Measurements from ENCODE around the gene PRDM16. TPM values are rescaled to one million over a fixed set of nuclear protein-coding genes. Genes with fewer than 3 reads are reported as not detected.

Gene PRDM16
- total RNA-seq, 2 experiments from 2014 or later = not detected

DNA sequence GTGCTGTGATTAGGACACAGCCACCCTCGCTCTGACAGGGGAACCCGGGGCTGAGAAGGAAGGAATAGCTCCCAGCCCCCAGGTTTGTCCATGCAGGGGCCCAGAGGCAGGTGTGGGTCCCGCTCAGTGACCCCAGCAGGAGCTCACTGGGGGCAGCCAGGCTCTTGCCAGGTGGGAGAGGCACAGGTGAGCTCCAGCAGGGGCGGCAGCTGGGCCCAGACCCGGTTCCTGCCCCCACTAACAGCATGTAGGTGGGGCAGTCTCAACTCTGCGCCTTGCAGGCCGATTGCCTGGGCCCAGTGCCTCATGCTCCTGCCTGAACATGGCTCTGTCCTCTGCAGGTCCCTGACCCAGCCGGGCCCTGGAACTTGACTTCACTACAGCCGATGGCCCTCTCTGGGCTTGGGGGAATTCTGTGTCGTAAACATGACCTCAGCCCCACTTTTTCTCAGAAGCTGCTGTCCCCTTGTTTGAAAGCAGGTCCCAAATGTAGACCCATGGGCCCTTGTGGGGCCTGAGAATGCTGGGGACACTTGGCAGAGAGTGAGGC is 127.0 kb downstream of the PRDM16 start:
- Histone ChIP-seq H4K20me1 (ENCODE audit: insufficient read depth, low read length) (no peaks in the 10 kb centered on the region), H3K27ac (ENCODE audit: low read depth, low read length, poor library complexity, severe bottlenecking) (no peak overlapping the region), H3K9me3 (ENCODE audit: low read length) (no peaks in the 10 kb centered on the region), H3K9me2 (ENCODE audit: insufficient read depth, low read length) (no peaks in the 10 kb centered on the region), H3K79me2 (ENCODE audit: insufficient read depth, low read depth, low read length) (no peaks in the 10 kb centered on the region), H3K4me1 (ENCODE audit: insufficient read depth, low read length, poor library complexity, severe bottlenecking) (no peaks in the 10 kb centered on the region), H3K4me2 (ENCODE audit: low read length) (no peak overlapping the region), H3K4me3 (ENCODE audit: low read depth, low read length, poor library complexity, severe bottlenecking) (no peak overlapping the region), H2AFZ (ENCODE audit: low read length) (no peak overlapping the region), H3K36me3 (ENCODE audit: insufficient read depth, low read length) (no peaks in the 10 kb centered on the region)
- no peak for DNase-seq (ENCODE audit: low spot score)
- TF ChIP-seq EZH2phosphoT487 (IDR thresholded peaks at IDR 0.05; ENCODE audit: borderline replicate concordance, low read depth, low read length) = no peak
- TF ChIP-seq, protein P1, sequence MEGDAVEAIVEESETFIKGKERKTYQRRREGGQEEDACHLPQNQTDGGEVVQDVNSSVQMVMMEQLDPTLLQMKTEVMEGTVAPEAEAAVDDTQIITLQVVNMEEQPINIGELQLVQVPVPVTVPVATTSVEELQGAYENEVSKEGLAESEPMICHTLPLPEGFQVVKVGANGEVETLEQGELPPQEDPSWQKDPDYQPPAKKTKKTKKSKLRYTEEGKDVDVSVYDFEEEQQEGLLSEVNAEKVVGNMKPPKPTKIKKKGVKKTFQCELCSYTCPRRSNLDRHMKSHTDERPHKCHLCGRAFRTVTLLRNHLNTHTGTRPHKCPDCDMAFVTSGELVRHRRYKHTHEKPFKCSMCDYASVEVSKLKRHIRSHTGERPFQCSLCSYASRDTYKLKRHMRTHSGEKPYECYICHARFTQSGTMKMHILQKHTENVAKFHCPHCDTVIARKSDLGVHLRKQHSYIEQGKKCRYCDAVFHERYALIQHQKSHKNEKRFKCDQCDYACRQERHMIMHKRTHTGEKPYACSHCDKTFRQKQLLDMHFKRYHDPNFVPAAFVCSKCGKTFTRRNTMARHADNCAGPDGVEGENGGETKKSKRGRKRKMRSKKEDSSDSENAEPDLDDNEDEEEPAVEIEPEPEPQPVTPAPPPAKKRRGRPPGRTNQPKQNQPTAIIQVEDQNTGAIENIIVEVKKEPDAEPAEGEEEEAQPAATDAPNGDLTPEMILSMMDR (conservative IDR thresholded peaks at IDR 0.05; ENCODE audit: low read length) = no peak
- BruUV-seq (replicated peaks) = no TSS peak
- intact Hi-C loops (cut with micrococcal nuclease; ENCODE audit: unreplicated experiment) = no loop called here
- ChIA-PET CTCF (ENCODE audit: unreplicated experiment) (no interaction called here), POLR2A (no interaction called here)

DNA sequence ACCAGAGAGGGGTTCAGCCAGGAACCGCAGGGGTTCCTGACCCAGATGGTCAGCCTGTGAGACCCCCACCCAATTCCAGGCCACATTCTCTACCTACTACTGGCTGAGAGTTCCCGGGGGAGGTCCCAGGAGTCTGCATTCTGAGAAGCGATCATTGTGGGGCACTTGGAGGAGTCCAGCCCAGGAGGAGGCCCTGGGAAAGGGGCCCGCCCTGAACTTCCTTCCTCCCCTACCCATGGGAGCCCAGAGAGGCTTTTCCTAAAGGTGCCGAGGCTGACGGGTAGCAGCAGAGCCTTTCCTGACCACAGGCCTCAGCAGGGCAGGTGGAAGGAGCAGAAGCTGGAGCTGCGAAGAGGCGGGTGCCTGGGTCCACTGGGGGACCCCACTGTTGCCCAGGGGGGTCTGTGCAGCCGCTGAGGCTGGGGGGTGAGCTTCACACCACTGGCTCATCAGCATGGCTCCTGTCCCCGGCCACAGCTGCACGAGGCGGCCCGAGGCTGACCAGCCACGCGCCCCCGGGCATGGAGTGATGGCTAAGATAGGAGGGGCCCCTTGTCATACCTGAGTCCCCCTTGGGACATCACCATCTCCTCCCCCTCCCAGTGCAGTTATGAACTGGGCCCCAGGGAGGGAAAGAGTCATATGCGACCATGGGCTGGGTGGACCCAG is 127.7 kb downstream of the PRDM16 start:
- Histone ChIP-seq H3K4me1 (ENCODE audit: insufficient read depth, low read length, poor library complexity, severe bottlenecking) (no peaks in the 10 kb centered on the region), H3K9me3 (ENCODE audit: low read length) (no peaks in the 10 kb centered on the region), H3K4me2 (ENCODE audit: low read length) (no peak overlapping the region), H3K27ac (ENCODE audit: low read depth, low read length, poor library complexity, severe bottlenecking) (no peak overlapping the region), H3K9me2 (ENCODE audit: insufficient read depth, low read length) (no peaks in the 10 kb centered on the region), H3K4me3 (ENCODE audit: low read depth, low read length, poor library complexity, severe bottlenecking) (no peak overlapping the region), H4K20me1 (ENCODE audit: insufficient read depth, low read length) (no peaks in the 10 kb centered on the region), H3K36me3 (ENCODE audit: insufficient read depth, low read length) (no peaks in the 10 kb centered on the region), H2AFZ (ENCODE audit: low read length) (no peak overlapping the region), H3K79me2 (ENCODE audit: insufficient read depth, low read depth, low read length) (no peaks in the 10 kb centered on the region)
- ChIA-PET POLR2A (no interaction called here), CTCF (ENCODE audit: unreplicated experiment) (no interaction called here)
- no TSS peak for BruUV-seq (replicated peaks)
- TF ChIP-seq EZH2phosphoT487 (IDR thresholded peaks at IDR 0.05; ENCODE audit: borderline replicate concordance, low read depth, low read length) = no peak
- intact Hi-C loops (cut with micrococcal nuclease; ENCODE audit: unreplicated experiment) = no loop called here
- no peak for DNase-seq (ENCODE audit: low spot score)

DNA sequence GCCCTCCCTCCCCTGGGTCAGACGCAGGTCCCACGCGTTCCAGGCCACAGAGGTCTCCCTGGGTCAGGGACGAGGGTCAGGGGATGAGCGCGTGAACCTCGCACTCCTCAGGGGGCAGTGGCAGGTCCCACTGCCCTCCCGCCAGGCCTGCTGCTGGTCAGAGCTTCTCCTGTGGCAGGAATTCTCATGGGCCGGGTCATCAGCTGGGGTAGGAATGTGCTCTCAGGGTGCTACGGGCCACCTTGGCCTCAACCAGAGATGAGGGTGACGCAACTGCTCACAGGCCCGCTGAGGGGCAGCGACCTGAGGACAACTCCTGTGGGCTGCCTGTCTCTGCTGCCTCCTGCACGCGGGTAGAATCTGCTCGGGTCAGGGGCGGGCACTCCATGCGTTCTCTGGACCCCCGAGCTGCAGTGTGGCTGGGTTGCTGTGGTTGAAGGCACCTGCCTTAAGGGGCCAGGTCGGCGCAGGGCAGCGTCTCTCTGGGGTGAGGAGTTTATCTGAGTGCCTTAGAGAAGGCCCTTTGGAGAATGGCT is 128.8 kb downstream of the PRDM16 start:
- ChIA-PET CTCF (ENCODE audit: unreplicated experiment) (no interaction called here), POLR2A (no interaction called here)
- no peak overlapping the region for H3K4me3 ChIP-seq (ENCODE audit: low read depth, low read length, poor library complexity, severe bottlenecking)
- no peak for DNase-seq (ENCODE audit: low spot score)
- no TSS peak for BruUV-seq (replicated peaks)
- no peak for TF ChIP-seq EZH2phosphoT487 (IDR thresholded peaks at IDR 0.05; ENCODE audit: borderline replicate concordance, low read depth, low read length)
- TF ChIP-seq, protein P1 (conservative IDR thresholded peaks at IDR 0.05; ENCODE audit: low read length) = no peak
- no peak overlapping the region for H3K27ac ChIP-seq (ENCODE audit: low read depth, low read length, poor library complexity, severe bottlenecking)
- intact Hi-C loops (cut with micrococcal nuclease; ENCODE audit: unreplicated experiment) = no loop called here
- H3K36me3 ChIP-seq (ENCODE audit: insufficient read depth, low read length) = no peaks in the 10 kb centered on the region
- H3K9me3 ChIP-seq (ENCODE audit: low read length) = no peaks in the 10 kb centered on the region
- no peak overlapping the region for H2AFZ ChIP-seq (ENCODE audit: low read length)
- no peak overlapping the region for H3K4me2 ChIP-seq (ENCODE audit: low read length)
- no peaks in the 10 kb centered on the region for H3K9me2 ChIP-seq (ENCODE audit: insufficient read depth, low read length)
- no peaks in the 10 kb centered on the region for H3K79me2 ChIP-seq (ENCODE audit: insufficient read depth, low read depth, low read length)
- H3K4me1 ChIP-seq (ENCODE audit: insufficient read depth, low read length, poor library complexity, severe bottlenecking) = no peaks in the 10 kb centered on the region
- H4K20me1 ChIP-seq (ENCODE audit: insufficient read depth, low read length) = no peaks in the 10 kb centered on the region
